VCaP (cell line): Measurements from ENCODE around the gene CTNNA3.

ENCODE experiments used
- H3K27ac ChIP-seq: fragments of 450-650 bp; 2 replicates; pipeline ENCODE4 v1.5.1; 2017
- CTCF ChIP-seq: fragments of 450-650 bp; conservative IDR thresholded peaks from 2 replicates; pipeline ENCODE4 v1.5.1; 2017; ENCODE audit warnings: mild to moderate bottlenecking, moderate library complexity

Gene CTNNA3

GRCh38 chr10:66925896-66926715 is 769.9 kb downstream of the CTNNA3 start, which contains the start of gene LRRTM3:
Gene LRRTM3 (plus strand): TSS chr10:66926036.
- peak; percentile 81 for TF ChIP-seq CTCF
- no peak within 1 kb of the TSS for H3K27ac ChIP-seq

- TF ChIP-seq CTCF = no peak
- H3K27ac ChIP-seq = no peak overlapping the region
These were observed 770.6 kb downstream of the CTNNA3 start for GRCh38 chr10:66925373-66925772.

- H3K27ac ChIP-seq = no peak overlapping the region
- TF ChIP-seq CTCF = no peak
These were observed 771.2 kb downstream of the CTNNA3 start for GRCh38 chr10:66924674-66925345.

GRCh38 chr10:66919248-66919647 is 776.7 kb downstream of the CTNNA3 start:
- no peak for TF ChIP-seq CTCF
- H3K27ac ChIP-seq = no peak overlapping the region

GRCh38 chr10:66917104-66917503 is 778.9 kb downstream of the CTNNA3 start:
- no peak for TF ChIP-seq CTCF
- no peak overlapping the region for H3K27ac ChIP-seq

- TF ChIP-seq CTCF = no peak
- H3K27ac ChIP-seq = no peak overlapping the region
These were observed 780.0 kb downstream of the CTNNA3 start for GRCh38 chr10:66916030-66916429.

- TF ChIP-seq CTCF = no peak
- no peak overlapping the region for H3K27ac ChIP-seq
These were observed 785.3 kb downstream of the CTNNA3 start for GRCh38 chr10:66910671-66911070.
